Measurements from ENCODE around the gene PHF19.

DNA sequence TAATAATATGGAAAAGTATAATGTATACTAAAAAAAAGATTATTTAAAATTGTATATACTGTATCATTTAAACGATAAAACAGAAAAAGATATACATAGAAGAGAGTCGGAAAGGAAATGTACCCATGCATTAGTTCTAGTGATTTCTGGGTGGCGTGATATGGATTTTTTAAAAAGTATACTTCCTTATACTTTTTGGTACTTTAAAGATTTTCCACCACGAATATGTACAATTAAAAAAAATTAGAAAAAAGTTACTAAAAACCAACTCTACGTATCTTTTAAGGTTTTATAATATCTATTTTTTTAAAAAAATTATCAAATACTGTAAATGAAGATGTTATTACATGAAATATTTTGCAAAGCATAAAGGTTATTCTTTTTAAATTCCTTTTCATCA is 12.3 kb downstream of the PHF19 start:
- TF ChIP-seq, protein P1, sequence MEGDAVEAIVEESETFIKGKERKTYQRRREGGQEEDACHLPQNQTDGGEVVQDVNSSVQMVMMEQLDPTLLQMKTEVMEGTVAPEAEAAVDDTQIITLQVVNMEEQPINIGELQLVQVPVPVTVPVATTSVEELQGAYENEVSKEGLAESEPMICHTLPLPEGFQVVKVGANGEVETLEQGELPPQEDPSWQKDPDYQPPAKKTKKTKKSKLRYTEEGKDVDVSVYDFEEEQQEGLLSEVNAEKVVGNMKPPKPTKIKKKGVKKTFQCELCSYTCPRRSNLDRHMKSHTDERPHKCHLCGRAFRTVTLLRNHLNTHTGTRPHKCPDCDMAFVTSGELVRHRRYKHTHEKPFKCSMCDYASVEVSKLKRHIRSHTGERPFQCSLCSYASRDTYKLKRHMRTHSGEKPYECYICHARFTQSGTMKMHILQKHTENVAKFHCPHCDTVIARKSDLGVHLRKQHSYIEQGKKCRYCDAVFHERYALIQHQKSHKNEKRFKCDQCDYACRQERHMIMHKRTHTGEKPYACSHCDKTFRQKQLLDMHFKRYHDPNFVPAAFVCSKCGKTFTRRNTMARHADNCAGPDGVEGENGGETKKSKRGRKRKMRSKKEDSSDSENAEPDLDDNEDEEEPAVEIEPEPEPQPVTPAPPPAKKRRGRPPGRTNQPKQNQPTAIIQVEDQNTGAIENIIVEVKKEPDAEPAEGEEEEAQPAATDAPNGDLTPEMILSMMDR (IDR thresholded peaks at IDR 0.05): no peak
- no peak for TF ChIP-seq ZFX (IDR thresholded peaks at IDR 0.05; ENCODE audit: borderline replicate concordance)

Measured in 22Rv1 (cell line).